HG03175 (cell line): Measurements from ENCODE around the gene ARL5C.

Experiments
- ATAC-seq: cut with Tn5 transposase; IDR thresholded peaks from one replicate; pipeline ENCODE4 v1.9.1; 2021; ENCODE audit warnings: mild to moderate bottlenecking, moderate library complexity; ENCODE audit not compliant: unreplicated experiment

The ARL5C gene

GRCh38 chr17:39165841-39166349 lies at the start of gene ARL5C:
TSS of gene ARL5C (minus strand) at chr17:39166161. CDS start at chr17:39165760, 401 bp downstream.
- ATAC-seq = no peak

GRCh38 chr17:39213852-39214251 lies 47.9 kb upstream of the ARL5C start:
- no peak for ATAC-seq

- no peak for ATAC-seq
These were observed 47.0 kb upstream of the ARL5C start for GRCh38 chr17:39212841-39213480.

- no peak for ATAC-seq
These were observed 46.3 kb upstream of the ARL5C start for GRCh38 chr17:39212195-39212810.

- no peak for ATAC-seq
These were observed 44.1 kb upstream of the ARL5C start for GRCh38 chr17:39210093-39210434.

GRCh38 chr17:39209317-39210092 lies 43.5 kb upstream of the ARL5C start:
- no peak for ATAC-seq

GRCh38 chr17:39208893-39209292 lies 42.9 kb upstream of the ARL5C start:
- ATAC-seq = peak; percentile 52

- no peak for ATAC-seq
These were observed 42.2 kb upstream of the ARL5C start for GRCh38 chr17:39208136-39208535.

GRCh38 chr17:39205112-39205526 lies 39.2 kb upstream of the ARL5C start:
- no peak for ATAC-seq

GRCh38 chr17:39204245-39204644 lies 38.3 kb upstream of the ARL5C start:
- no peak for ATAC-seq

- no peak for ATAC-seq
These were observed 35.1 kb upstream of the ARL5C start for GRCh38 chr17:39200957-39201510.

GRCh38 chr17:39200070-39200879 lies 34.3 kb upstream of the ARL5C start, which contains the start of gene RPL19:
TSS of gene RPL19 (plus strand) at chr17:39200283. CDS start at chr17:39200345, 62 bp downstream.
- ATAC-seq = peak; percentile 67

GRCh38 chr17:39199820-39200069 lies 33.8 kb upstream of the ARL5C start:
- peak; percentile 71 for ATAC-seq

GRCh38 chr17:39198186-39198566 lies 32.2 kb upstream of the ARL5C start:
- no peak for ATAC-seq

GRCh38 chr17:39197380-39198185 lies 31.6 kb upstream of the ARL5C start, which contains the start of gene CACNB1:
TSS of gene CACNB1 (minus strand) at chr17:39197669. CDS start at chr17:39197495, 174 bp downstream.
- ATAC-seq = no peak

GRCh38 chr17:39196808-39197291 lies 30.9 kb upstream of the ARL5C start:
- no peak for ATAC-seq

- no peak for ATAC-seq
These were observed 30.4 kb upstream of the ARL5C start for GRCh38 chr17:39196241-39196807.

- ATAC-seq = no peak
These were observed 29.7 kb upstream of the ARL5C start for GRCh38 chr17:39195568-39196160.

GRCh38 chr17:39194985-39195524 lies 29.1 kb upstream of the ARL5C start:
- no peak for ATAC-seq
